GM11168 (cell line): ENCODE measurements around the gene ITGA8.

Source experiments
- in situ Hi-C: fragments of 300-500 bp; cut with MboI; formaldehyde crosslinking; loops from one replicate; pipeline ENCODE4 v1.12.0; 2022; ENCODE audit warnings: low sequenced_read_pairs; ENCODE audit not compliant: unreplicated experiment

The ITGA8 gene

GRCh38 chr10:15738270-15738925 lies 18.7 kb upstream of the ITGA8 start:
- in situ Hi-C loops, result no loop called here

- in situ Hi-C loops, result no loop called here
These were observed 17.9 kb upstream of the ITGA8 start for GRCh38 chr10:15737656-15738055.

GRCh38 chr10:15735763-15736162 lies 16.0 kb upstream of the ITGA8 start:
- in situ Hi-C loops, result no loop called here

- in situ Hi-C loops, result no loop called here
These were observed 10.6 kb upstream of the ITGA8 start for GRCh38 chr10:15730341-15730740.

GRCh38 chr10:15729890-15730289 lies 10.2 kb upstream of the ITGA8 start:
- in situ Hi-C loops, result loop anchor here (10.0 kb wide), 1 partner anchor 295 kb away; no protein-coding TSS in a partner anchor

GRCh38 chr10:15726042-15726441 lies 6.3 kb upstream of the ITGA8 start:
- in situ Hi-C loops, result loop anchor here (10.0 kb wide), 1 partner anchor 291 kb away; no protein-coding TSS in a partner anchor

GRCh38 chr10:15725603-15726002 lies 5.9 kb upstream of the ITGA8 start:
- in situ Hi-C loops, result loop anchor here (10.0 kb wide), 1 partner anchor 291 kb away; no protein-coding TSS in a partner anchor

GRCh38 chr10:15724683-15725082 lies 5.0 kb upstream of the ITGA8 start:
- in situ Hi-C loops, result loop anchor here (10.0 kb wide), 1 partner anchor 290 kb away; no protein-coding TSS in a partner anchor

- in situ Hi-C loops, result loop anchor here (10.0 kb wide), 1 partner anchor 289 kb away; no protein-coding TSS in a partner anchor
These were observed 4.1 kb upstream of the ITGA8 start for GRCh38 chr10:15723803-15724202.

GRCh38 chr10:15720635-15721287 lies 1.0 kb upstream of the ITGA8 start:
- in situ Hi-C loops, result loop anchor here (10.0 kb wide), 1 partner anchor 286 kb away; no protein-coding TSS in a partner anchor

- in situ Hi-C loops, result no loop called here
These were observed 448 bp downstream of the ITGA8 start for GRCh38 chr10:15719049-15719898.

GRCh38 chr10:15718694-15719048 lies 1.1 kb downstream of the ITGA8 start:
- in situ Hi-C loops, result no loop called here

GRCh38 chr10:15715619-15716227 lies 4.0 kb downstream of the ITGA8 start:
- in situ Hi-C loops, result no loop called here

- in situ Hi-C loops, result no loop called here
These were observed 4.9 kb downstream of the ITGA8 start for GRCh38 chr10:15714847-15715246.

GRCh38 chr10:15712883-15713282 lies 6.8 kb downstream of the ITGA8 start:
- in situ Hi-C loops, result no loop called here

GRCh38 chr10:15710455-15710854 lies 9.3 kb downstream of the ITGA8 start:
- in situ Hi-C loops, result no loop called here

GRCh38 chr10:15705298-15705697 lies 14.4 kb downstream of the ITGA8 start:
- in situ Hi-C loops, result no loop called here

GRCh38 chr10:15704581-15704968 lies 15.1 kb downstream of the ITGA8 start:
- in situ Hi-C loops, result no loop called here

GRCh38 chr10:15703944-15704580 lies 15.7 kb downstream of the ITGA8 start:
- in situ Hi-C loops, result no loop called here
